Measurements from ENCODE around the gene HECW1.

HECW1 gene

DNA sequence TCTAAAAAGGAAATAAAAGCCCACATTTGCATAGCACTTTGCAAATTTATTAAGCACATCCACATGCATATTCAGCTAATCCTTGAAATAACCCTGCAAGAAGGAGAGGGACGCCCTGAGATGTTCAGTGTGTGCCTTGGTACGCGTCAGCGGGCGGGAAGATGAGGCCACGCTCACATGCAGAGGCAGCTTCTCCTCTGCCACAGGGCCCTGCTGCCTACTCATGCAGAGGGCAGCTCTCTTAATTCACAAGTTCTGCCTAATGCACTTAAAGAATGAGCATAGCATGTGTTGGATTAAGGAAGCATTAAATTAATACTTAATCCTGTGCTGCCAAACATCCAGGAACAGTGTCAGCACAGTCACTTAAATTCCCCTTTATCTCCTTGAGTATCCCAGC lies 132.3 kb downstream of the HECW1 start:
- no peaks in the 10 kb centered on the region for H3K27me3 ChIP-seq (ENCODE audit: control insufficient read depth, insufficient read depth, low read length)
- no peaks in the 10 kb centered on the region for H3K9me3 ChIP-seq (ENCODE audit: control insufficient read depth, low read depth, low read length)
- no peak overlapping the region for H3K9ac ChIP-seq (ENCODE audit: low read length)
- H3K36me3 ChIP-seq (ENCODE audit: control insufficient read depth, low read depth, low read length) = no peaks in the 10 kb centered on the region
- H3K27ac ChIP-seq (ENCODE audit: low read length) = no peak overlapping the region
- no peak overlapping the region for H3K4me3 ChIP-seq (ENCODE audit: low read length)
- H3K4me1 ChIP-seq (ENCODE audit: control insufficient read depth, low read depth, low read length) = no peaks in the 10 kb centered on the region

DNA sequence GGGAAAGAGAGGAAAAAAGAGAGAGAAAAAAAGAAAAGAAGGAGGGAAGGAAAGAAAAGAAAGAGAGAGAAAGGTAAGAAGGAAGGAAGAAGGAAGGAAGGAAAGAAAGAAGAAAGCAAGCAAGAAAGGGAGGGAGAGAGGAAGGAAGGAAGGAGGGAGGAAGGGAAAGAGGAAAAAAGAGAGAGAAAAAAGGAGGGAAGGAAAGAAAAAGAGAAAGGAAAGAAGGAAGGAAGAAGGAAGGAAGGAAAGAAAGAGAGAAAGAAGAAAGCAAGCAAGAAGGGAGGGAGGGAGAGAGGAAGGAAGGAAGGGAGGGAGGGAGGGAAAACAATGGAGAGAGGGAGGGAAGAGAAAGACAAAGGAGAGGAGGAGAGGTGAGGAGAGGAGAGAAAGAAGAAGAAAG lies 135.3 kb downstream of the HECW1 start:
- no peak overlapping the region for H3K9ac ChIP-seq (ENCODE audit: low read length)
- H3K27me3 ChIP-seq (ENCODE audit: control insufficient read depth, insufficient read depth, low read length) = no peaks in the 10 kb centered on the region
- no peak overlapping the region for H3K27ac ChIP-seq (ENCODE audit: low read length)
- no peaks in the 10 kb centered on the region for H3K4me1 ChIP-seq (ENCODE audit: control insufficient read depth, low read depth, low read length)
- H3K36me3 ChIP-seq (ENCODE audit: control insufficient read depth, low read depth, low read length) = no peaks in the 10 kb centered on the region
- no peak overlapping the region for H3K4me3 ChIP-seq (ENCODE audit: low read length)
- H3K9me3 ChIP-seq (ENCODE audit: control insufficient read depth, low read depth, low read length) = no peaks in the 10 kb centered on the region

DNA sequence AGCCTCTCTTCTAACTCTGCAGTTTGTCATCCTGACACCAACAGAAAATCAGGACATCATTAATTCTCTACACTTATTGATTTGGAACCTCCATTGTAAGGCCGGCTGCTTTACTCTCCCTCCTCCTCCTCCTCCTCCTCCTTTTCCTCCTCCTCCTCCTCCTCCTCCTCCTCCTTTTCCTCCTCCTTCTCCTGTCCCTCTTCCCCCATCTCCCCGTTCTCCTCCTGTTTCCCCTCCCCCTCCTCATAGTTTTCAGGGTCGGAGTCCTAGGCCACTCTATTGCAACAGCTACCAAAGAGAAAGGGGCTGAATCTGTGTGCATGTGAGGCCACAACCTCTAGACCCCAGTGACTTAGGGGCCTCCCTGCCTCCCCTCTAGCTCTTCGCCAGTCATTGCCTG lies 136.1 kb downstream of the HECW1 start:
- Histone ChIP-seq H3K4me1 (ENCODE audit: control insufficient read depth, low read depth, low read length) (no peaks in the 10 kb centered on the region), H3K4me3 (ENCODE audit: low read length) (no peak overlapping the region), H3K9ac (ENCODE audit: low read length) (no peak overlapping the region), H3K27me3 (ENCODE audit: control insufficient read depth, insufficient read depth, low read length) (no peaks in the 10 kb centered on the region), H3K36me3 (ENCODE audit: control insufficient read depth, low read depth, low read length) (no peaks in the 10 kb centered on the region), H3K27ac (ENCODE audit: low read length) (no peak overlapping the region), H3K9me3 (ENCODE audit: control insufficient read depth, low read depth, low read length) (no peaks in the 10 kb centered on the region)

DNA sequence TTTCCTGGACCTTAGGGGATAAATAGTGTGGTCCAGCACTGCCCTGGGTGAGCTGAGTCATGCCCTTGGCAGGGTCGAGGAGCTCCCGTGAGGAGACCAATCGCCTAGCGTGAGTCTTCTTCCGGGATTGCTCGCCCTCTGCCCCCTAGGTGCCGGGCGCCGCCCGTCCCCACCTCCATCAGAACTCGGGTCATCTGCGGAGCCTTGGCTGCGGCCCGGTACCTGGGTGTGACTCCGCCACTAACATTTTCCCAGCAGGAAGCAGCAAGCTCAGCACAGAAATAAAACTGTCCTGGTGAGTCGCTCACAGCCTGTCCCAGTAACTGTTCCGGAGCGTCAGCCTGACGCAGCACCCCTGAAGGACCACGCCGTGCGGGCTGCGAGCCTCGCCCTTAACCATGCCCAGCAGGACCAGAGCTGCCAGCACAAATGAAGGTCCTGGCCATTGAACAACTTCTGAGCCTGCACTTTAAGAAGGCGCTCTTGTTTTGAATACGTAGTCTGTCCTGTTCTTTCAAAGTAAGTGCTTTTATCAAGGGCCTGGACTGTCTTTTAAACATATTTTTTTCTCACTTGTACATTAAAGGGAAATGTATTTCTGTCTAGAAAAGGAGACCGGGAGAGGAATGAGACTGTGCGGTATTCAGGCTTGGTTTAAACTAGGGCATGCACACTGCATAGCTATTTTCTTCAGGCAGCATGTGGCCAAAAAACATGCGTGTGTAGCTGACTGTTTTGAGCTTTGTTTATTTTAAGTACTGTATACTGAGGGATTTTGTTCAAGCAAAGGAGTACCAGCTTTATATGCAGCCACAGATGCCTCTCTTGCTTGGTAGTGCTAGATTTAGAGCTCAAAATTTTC lies 136.7 kb downstream of the HECW1 start:
- no peak overlapping the region for H3K27ac ChIP-seq (ENCODE audit: low read length)
- H3K4me3 ChIP-seq (ENCODE audit: low read length) = no peak overlapping the region
- no peaks in the 10 kb centered on the region for H3K27me3 ChIP-seq (ENCODE audit: control insufficient read depth, insufficient read depth, low read length)
- H3K36me3 ChIP-seq (ENCODE audit: control insufficient read depth, low read depth, low read length) = no peaks in the 10 kb centered on the region
- H3K9ac ChIP-seq (ENCODE audit: low read length) = no peak overlapping the region
- H3K9me3 ChIP-seq (ENCODE audit: control insufficient read depth, low read depth, low read length) = no peaks in the 10 kb centered on the region
- no peaks in the 10 kb centered on the region for H3K4me1 ChIP-seq (ENCODE audit: control insufficient read depth, low read depth, low read length)

DNA sequence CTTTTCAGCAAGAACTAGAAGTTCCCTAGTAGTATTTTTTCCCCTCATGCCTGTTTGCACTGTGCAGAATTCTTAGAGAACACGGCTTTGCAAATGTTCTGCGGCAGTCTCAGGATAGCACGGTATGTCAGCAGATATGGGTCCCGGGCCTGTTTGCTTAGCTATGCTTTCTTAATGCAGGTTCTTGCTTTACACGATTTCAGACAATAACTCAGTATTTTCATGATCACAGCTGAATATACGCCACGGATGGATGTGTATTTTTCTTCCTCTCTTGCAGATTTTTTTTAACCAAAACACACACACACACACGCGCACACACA lies 137.3 kb downstream of the HECW1 start:
- Histone ChIP-seq H3K36me3 (ENCODE audit: control insufficient read depth, low read depth, low read length) (no peaks in the 10 kb centered on the region), H3K4me3 (ENCODE audit: low read length) (no peak overlapping the region), H3K27me3 (ENCODE audit: control insufficient read depth, insufficient read depth, low read length) (no peaks in the 10 kb centered on the region), H3K9ac (ENCODE audit: low read length) (no peak overlapping the region), H3K9me3 (ENCODE audit: control insufficient read depth, low read depth, low read length) (no peaks in the 10 kb centered on the region), H3K27ac (ENCODE audit: low read length) (no peak overlapping the region), H3K4me1 (ENCODE audit: control insufficient read depth, low read depth, low read length) (no peaks in the 10 kb centered on the region)

DNA sequence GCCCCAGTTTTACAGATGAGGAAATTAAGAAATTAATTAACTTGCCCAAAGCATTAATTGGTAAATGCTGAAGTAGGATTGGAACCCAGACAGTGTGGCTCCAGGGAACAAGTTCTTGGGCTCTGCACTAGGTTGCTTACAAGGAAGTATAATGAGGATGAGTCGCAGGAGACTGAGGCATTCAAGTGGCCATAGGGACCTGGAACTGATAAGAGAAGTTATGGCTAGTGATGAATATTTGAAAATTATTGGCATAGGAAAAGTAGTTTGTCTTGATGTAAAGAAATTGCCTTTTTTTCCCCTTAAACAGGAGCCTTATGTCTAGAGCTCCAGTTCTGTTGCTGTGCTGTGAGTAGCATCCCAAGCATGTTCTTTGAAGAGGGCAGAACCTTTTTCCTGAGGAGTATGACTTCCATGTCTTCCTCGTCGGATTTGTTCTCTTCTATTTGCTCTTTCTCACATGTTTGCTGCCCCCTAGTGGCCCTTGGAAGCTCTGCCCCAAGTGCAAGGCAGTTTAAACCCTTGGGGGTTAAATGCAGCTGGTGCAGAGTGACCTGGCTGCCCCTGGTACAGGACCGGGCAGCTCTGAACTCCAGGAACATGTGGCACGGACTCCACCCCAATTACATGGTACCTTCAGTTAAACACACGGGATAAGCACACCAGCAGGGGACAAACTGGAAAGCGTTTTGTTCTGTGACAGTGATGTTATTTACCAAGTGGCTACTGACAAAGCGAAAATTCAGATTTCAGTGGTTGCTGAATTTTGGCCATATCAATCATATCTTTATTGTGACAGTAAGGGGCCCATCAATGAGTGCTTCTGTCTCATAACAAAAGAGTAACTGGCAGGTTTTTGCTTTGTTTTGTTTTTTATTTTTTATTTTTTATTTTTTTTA lies 148.8 kb downstream of the HECW1 start:
- no peaks in the 10 kb centered on the region for H3K27me3 ChIP-seq (ENCODE audit: control insufficient read depth, insufficient read depth, low read length)
- no peaks in the 10 kb centered on the region for H3K4me1 ChIP-seq (ENCODE audit: control insufficient read depth, low read depth, low read length)
- no peak overlapping the region for H3K9ac ChIP-seq (ENCODE audit: low read length)
- no peak overlapping the region for H3K4me3 ChIP-seq (ENCODE audit: low read length)
- no peaks in the 10 kb centered on the region for H3K36me3 ChIP-seq (ENCODE audit: control insufficient read depth, low read depth, low read length)
- H3K9me3 ChIP-seq (ENCODE audit: control insufficient read depth, low read depth, low read length) = no peaks in the 10 kb centered on the region
- no peak overlapping the region for H3K27ac ChIP-seq (ENCODE audit: low read length)

DNA sequence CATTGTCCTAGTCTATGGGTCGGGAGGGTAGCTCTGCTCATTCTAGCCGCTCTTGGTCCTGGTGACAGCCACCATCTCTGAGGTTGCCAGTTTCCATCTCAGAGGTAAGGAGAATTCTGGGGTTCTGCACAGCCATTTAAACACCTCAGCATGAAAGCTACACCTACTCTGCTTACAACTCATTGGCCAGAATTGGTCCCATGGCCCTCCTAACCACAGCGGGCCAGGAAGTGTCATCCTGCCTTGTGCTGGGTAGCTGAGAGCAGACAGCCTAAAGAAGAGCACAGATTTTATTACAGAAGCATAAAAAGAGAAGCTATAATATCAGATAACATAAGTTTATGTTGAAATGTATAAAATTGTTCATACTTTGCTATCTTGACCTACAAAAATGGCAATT lies 152.7 kb downstream of the HECW1 start:
- Histone ChIP-seq H3K27ac (ENCODE audit: low read length) (no peak overlapping the region), H3K9ac (ENCODE audit: low read length) (no peak overlapping the region), H3K4me3 (ENCODE audit: low read length) (no peak overlapping the region), H3K9me3 (ENCODE audit: control insufficient read depth, low read depth, low read length) (no peaks in the 10 kb centered on the region), H3K36me3 (ENCODE audit: control insufficient read depth, low read depth, low read length) (no peaks in the 10 kb centered on the region), H3K4me1 (ENCODE audit: control insufficient read depth, low read depth, low read length) (no peaks in the 10 kb centered on the region), H3K27me3 (ENCODE audit: control insufficient read depth, insufficient read depth, low read length) (no peaks in the 10 kb centered on the region)

DNA sequence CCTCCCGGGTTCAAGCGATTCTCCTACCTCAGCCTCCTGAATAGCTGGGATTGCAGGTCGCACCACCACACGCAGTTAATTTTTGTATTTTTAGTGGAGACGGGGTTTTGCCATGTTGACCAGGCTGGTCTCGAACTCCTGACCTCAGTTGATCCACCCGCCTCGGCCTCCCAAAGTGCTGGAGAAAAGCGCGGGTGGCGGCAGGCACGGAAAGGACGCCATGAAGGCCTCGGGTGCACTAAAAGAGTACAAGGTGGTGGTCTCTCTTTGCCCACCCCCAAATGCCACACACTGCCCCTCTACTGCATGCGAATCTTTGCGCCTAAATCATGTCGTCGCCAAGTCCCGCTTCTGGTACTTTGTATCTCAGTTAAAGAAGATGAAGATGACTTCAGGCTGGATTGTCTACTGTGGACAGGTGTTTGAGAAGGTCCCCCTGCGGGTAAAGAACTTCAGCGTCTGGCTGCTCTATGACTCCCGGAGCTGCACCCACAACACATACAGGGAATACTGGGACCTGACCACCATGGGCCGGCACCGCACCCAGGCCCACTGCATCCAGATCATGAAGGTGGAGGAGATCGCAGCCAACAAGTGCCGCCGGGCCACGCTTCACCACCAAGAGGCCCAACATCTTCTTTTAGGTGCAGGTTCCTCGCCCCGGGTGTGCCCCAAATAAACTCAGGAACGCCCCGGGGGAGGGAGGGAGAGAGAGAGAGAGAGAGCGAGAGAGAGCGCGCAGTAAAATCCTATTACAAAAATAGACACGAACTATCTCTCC lies 161.7 kb downstream of the HECW1 start:
- H3K4me1 ChIP-seq (ENCODE audit: control insufficient read depth, low read depth, low read length) = peaks cover 3% of the 10 kb centered on the region
- no peak overlapping the region for H3K9ac ChIP-seq (ENCODE audit: low read length)
- H3K27me3 ChIP-seq (ENCODE audit: control insufficient read depth, insufficient read depth, low read length) = no peaks in the 10 kb centered on the region
- no peaks in the 10 kb centered on the region for H3K36me3 ChIP-seq (ENCODE audit: control insufficient read depth, low read depth, low read length)
- no peak overlapping the region for H3K27ac ChIP-seq (ENCODE audit: low read length)
- H3K4me3 ChIP-seq (ENCODE audit: low read length) = no peak overlapping the region
- H3K9me3 ChIP-seq (ENCODE audit: control insufficient read depth, low read depth, low read length) = peaks cover 3% of the 10 kb centered on the region

DNA sequence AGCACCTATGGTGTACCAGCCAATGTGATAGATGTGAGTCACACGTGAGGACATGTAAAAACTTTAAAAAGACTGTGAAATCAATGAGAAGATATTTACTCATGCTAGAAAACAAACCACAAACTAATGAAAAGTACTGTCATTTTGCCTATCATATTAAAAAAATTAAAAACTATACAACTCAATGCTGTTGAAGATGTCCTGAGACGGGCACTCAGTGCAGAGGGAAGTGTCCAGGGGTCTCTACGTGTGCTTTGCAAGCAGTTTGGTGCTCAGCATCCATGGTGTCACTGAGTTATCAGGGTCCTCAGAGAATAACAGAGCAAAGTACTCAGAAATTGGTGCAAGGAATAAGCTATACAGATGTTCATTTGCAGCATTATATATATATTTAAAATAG lies 162.3 kb downstream of the HECW1 start:
- no peak overlapping the region for H3K9ac ChIP-seq (ENCODE audit: low read length)
- H3K27me3 ChIP-seq (ENCODE audit: control insufficient read depth, insufficient read depth, low read length) = no peaks in the 10 kb centered on the region
- H3K27ac ChIP-seq (ENCODE audit: low read length) = no peak overlapping the region
- no peaks in the 10 kb centered on the region for H3K36me3 ChIP-seq (ENCODE audit: control insufficient read depth, low read depth, low read length)
- peaks cover 3% of the 10 kb centered on the region for H3K9me3 ChIP-seq (ENCODE audit: control insufficient read depth, low read depth, low read length)
- no peak overlapping the region for H3K4me3 ChIP-seq (ENCODE audit: low read length)
- peaks cover 3% of the 10 kb centered on the region for H3K4me1 ChIP-seq (ENCODE audit: control insufficient read depth, low read depth, low read length)

DNA sequence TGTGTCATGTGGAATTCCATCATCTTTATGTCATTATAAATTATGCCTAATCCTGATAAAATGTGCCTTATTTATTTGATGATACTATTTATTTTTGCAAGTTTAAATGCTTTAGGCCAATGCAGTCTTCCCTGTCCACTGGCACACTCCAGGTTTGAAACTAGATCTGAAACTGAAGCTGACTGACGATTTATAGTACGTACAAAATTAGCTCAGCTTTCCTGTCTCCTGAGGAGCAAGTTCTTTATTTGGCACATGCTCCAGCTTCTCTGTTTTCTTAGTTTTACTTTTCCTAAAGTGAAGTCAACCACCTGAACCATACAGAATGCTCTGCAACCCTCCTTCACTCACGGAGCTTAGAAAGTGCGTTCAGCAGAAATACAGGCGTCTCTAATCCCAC lies 164.1 kb downstream of the HECW1 start:
- no peak overlapping the region for H3K4me3 ChIP-seq (ENCODE audit: low read length)
- H3K9ac ChIP-seq (ENCODE audit: low read length) = no peak overlapping the region
- H3K4me1 ChIP-seq (ENCODE audit: control insufficient read depth, low read depth, low read length) = peaks cover 8% of the 10 kb centered on the region
- H3K27ac ChIP-seq (ENCODE audit: low read length) = no peak overlapping the region
- no peaks in the 10 kb centered on the region for H3K27me3 ChIP-seq (ENCODE audit: control insufficient read depth, insufficient read depth, low read length)
- H3K9me3 ChIP-seq (ENCODE audit: control insufficient read depth, low read depth, low read length) = peaks cover under 1% of the 10 kb centered on the region
- H3K36me3 ChIP-seq (ENCODE audit: control insufficient read depth, low read depth, low read length) = no peaks in the 10 kb centered on the region

DNA sequence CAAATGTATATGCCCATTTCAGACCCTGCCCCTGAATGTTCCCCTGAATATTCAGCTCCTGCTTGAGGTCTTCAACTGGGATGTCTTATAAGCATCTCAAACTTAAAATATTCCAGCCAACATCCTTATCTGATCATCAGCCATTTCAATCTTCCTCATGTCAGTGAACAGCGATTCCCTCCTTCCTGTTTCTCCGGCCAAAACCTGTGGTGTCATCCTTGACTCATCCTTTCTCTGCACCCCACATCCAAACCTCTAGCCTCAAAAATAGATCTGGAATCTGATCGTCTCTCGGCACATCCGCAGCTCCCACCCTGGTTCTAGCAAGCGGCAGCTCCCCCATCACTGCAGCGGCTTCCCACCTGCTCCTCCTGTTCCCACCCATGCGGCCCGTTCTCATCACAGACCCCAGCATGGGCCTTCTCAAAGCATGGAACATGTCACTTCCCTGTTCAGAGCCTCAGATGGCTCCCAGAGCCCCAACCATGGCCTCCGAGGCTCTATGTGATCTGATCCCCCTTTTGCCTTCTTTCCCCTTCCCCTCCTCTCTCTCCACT lies 165.7 kb downstream of the HECW1 start:
- Histone ChIP-seq H3K4me1 (ENCODE audit: control insufficient read depth, low read depth, low read length) (peaks cover 8% of the 10 kb centered on the region), H3K27ac (ENCODE audit: low read length) (no peak overlapping the region), H3K9me3 (ENCODE audit: control insufficient read depth, low read depth, low read length) (no peaks in the 10 kb centered on the region), H3K4me3 (ENCODE audit: low read length) (no peak overlapping the region), H3K36me3 (ENCODE audit: control insufficient read depth, low read depth, low read length) (no peaks in the 10 kb centered on the region), H3K9ac (ENCODE audit: low read length) (no peak overlapping the region), H3K27me3 (ENCODE audit: control insufficient read depth, insufficient read depth, low read length) (no peaks in the 10 kb centered on the region)

Data from iPS-18a (cell line).